Measurements from ENCODE around the gene ITCH.

Gene ITCH

DNA sequence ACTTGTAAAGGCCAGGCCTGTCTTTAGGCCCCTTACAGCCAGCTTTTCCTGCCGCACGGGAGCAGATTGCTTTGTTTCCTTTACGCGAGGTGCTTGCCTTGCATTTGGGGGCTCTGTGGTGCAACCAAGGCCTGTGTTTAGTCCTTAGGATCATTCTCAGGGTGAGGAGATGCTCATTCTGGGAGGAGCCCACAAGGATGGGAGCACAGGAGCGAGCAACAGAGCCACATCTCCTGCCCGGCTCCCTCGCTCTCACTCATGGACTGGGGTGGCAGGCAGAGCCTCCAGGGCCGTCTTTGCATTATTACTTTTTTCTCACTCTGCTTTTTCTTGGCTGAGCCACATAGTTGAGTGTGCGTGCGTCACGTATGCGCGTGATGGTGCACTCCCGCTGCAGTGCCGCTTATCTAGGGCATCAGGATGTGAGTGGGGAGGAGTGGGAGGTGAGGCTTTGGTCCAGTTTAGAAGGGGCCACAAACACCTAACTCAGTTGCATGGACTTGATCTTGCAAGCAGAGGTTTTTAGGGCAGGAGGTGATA, 172.3 kb downstream of the ITCH start:
- Histone ChIP-seq H3K9ac (ENCODE audit: low read depth, low read length) (no peak overlapping the region), H3K36me3 (ENCODE audit: control insufficient read depth, insufficient read depth, low read length) (peaks cover 76% of the 10 kb centered on the region), H3K27ac (ENCODE audit: low read depth, low read length) (no peak overlapping the region), H3K27me3 (ENCODE audit: control insufficient read depth, insufficient read depth, low read length) (no peaks in the 10 kb centered on the region), H3K9me3 (ENCODE audit: control insufficient read depth, insufficient read depth, low read length) (no peaks in the 10 kb centered on the region), H3K4me3 (ENCODE audit: low read depth, low read length) (no peak overlapping the region), H3K4me1 (ENCODE audit: control insufficient read depth, insufficient read depth, low read length) (no peaks in the 10 kb centered on the region)

DNA sequence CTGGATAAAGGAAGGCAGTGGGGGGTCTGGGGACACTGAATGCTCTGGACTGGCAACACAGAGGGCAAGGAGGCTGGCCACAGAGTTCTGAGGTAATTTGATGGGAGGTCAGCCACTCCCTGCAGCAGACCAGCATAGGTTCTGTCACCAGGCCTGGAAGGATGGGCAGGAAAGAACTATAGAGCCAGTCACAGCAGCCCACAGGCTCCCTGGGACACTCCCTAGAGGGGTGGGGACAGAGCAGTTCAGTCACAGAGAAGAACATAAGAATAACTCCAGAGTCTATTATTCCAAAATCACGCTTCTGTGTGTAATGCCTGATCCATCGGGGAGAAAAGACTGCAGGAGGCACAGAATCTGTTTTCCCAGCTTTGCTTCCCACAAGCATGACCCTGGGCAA, 172.8 kb downstream of the ITCH start:
- Histone ChIP-seq H3K27ac (ENCODE audit: low read depth, low read length) (no peak overlapping the region), H3K27me3 (ENCODE audit: control insufficient read depth, insufficient read depth, low read length) (no peaks in the 10 kb centered on the region), H3K9me3 (ENCODE audit: control insufficient read depth, insufficient read depth, low read length) (no peaks in the 10 kb centered on the region), H3K36me3 (ENCODE audit: control insufficient read depth, insufficient read depth, low read length) (peaks cover 76% of the 10 kb centered on the region), H3K4me3 (ENCODE audit: low read depth, low read length) (no peak overlapping the region), H3K9ac (ENCODE audit: low read depth, low read length) (no peak overlapping the region), H3K4me1 (ENCODE audit: control insufficient read depth, insufficient read depth, low read length) (no peaks in the 10 kb centered on the region)

DNA sequence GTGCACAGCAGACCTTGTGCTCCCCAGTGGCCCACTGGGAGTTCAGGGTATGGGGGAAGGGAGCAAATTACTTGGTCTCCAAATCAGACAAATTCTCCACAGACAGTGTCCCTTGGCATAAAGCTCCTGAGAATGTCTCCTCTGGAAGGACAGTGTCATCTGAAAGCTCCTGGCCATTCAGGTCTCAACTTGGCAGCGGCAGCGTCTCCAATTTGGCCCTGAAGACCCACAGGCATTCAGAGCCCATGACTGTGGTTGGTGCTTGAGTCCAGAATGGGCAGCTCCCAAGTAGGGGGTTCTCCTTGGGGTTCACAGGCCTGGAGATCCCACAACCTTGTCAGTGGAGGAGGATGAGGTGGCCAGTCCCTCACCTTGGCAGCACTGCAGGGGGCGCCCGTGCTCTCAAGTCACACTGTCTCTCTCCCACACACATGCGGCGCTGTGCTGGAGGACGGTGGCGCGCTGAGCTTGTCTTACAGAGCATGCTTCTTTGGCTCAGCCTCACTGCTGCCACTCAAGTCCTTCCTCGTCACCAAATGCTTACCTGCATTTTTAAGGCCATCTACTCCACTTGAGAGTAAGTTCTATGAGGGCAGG, 173.8 kb downstream of the ITCH start:
- Histone ChIP-seq H3K4me1 (ENCODE audit: control insufficient read depth, insufficient read depth, low read length) (no peaks in the 10 kb centered on the region), H3K9ac (ENCODE audit: low read depth, low read length) (no peak overlapping the region), H3K27ac (ENCODE audit: low read depth, low read length) (no peak overlapping the region), H3K27me3 (ENCODE audit: control insufficient read depth, insufficient read depth, low read length) (no peaks in the 10 kb centered on the region), H3K36me3 (ENCODE audit: control insufficient read depth, insufficient read depth, low read length) (peaks cover 76% of the 10 kb centered on the region), H3K4me3 (ENCODE audit: low read depth, low read length) (no peak overlapping the region), H3K9me3 (ENCODE audit: control insufficient read depth, insufficient read depth, low read length) (no peaks in the 10 kb centered on the region)

DNA sequence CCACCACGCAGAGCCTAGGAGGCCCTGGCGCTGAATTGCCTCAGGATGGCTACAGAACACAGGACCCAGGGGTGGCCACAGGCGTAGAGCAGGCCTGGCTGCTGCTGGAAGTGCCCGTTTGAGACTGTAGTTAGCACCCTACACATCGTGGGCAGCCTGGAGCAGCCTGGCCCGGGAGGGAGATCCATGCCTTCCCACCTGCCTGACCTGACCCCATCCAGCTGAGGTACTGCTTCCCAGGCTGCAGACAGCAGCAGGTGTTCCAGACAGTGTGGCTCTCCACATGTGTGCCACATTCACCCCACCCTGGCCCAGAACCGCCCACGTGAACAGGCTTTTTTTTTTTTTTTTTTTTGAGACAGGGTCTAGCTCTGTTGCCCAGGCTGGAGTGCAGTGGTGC, 174.6 kb downstream of the ITCH start:
- Histone ChIP-seq H3K9ac (ENCODE audit: low read depth, low read length) (no peak overlapping the region), H3K27ac (ENCODE audit: low read depth, low read length) (no peak overlapping the region), H3K9me3 (ENCODE audit: control insufficient read depth, insufficient read depth, low read length) (no peaks in the 10 kb centered on the region), H3K36me3 (ENCODE audit: control insufficient read depth, insufficient read depth, low read length) (peaks cover 74% of the 10 kb centered on the region), H3K4me3 (ENCODE audit: low read depth, low read length) (no peak overlapping the region), H3K4me1 (ENCODE audit: control insufficient read depth, insufficient read depth, low read length) (no peaks in the 10 kb centered on the region), H3K27me3 (ENCODE audit: control insufficient read depth, insufficient read depth, low read length) (no peaks in the 10 kb centered on the region)

DNA sequence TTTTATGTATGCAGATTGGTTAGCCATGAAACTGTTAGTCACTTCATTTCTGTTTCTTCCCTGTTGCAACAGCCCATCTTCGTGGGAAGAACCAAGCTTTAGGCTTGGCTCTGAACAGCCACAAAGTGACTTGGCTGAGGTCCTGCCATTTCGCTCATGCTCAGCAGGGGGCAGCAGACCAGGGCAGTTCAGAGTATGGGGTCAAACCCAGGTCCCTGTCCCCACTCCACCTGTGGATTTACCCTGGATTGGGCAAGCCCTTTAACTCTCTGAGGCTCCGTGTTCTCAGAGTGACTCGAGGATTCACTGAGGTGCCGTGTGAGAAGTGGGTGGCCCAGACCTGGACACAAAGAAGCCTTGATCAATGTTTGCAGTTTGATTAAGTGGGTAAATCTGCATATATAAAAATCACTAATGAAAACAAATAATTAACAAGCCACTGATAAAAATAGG, 175.6 kb downstream of the ITCH start:
- Histone ChIP-seq H3K4me1 (ENCODE audit: control insufficient read depth, insufficient read depth, low read length) (no peaks in the 10 kb centered on the region), H3K36me3 (ENCODE audit: control insufficient read depth, insufficient read depth, low read length) (peaks cover 67% of the 10 kb centered on the region), H3K27me3 (ENCODE audit: control insufficient read depth, insufficient read depth, low read length) (no peaks in the 10 kb centered on the region), H3K4me3 (ENCODE audit: low read depth, low read length) (no peak overlapping the region), H3K9ac (ENCODE audit: low read depth, low read length) (no peak overlapping the region), H3K9me3 (ENCODE audit: control insufficient read depth, insufficient read depth, low read length) (no peaks in the 10 kb centered on the region), H3K27ac (ENCODE audit: low read depth, low read length) (no peak overlapping the region)

DNA sequence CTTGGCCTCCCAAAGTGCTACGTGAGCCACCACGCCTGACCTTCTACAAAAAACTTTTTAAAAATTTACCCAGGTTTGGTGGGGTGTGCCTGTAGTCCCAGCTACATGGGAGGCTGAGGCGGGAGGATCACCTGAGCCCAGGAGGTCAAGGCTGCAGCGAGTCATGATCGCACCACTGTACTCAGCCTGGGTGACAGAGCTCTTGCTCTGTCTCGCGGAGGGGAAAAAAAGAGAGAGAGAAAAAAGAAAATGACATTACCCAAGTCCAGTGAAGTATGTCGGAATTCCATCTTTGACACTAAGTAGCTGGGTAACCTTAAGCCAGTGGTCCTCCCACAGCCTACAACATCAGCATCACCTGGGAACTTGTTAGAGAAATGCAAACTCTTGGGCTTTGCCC, 176.7 kb downstream of the ITCH start:
- peaks cover 60% of the 10 kb centered on the region for H3K36me3 ChIP-seq (ENCODE audit: control insufficient read depth, insufficient read depth, low read length)
- H3K27ac ChIP-seq (ENCODE audit: low read depth, low read length) = no peak overlapping the region
- peaks cover 8% of the 10 kb centered on the region; the same call in 1 of the 2 replicates for H3K4me1 ChIP-seq (ENCODE audit: control insufficient read depth, insufficient read depth, low read length)
- no peak overlapping the region for H3K9ac ChIP-seq (ENCODE audit: low read depth, low read length)
- H3K9me3 ChIP-seq (ENCODE audit: control insufficient read depth, insufficient read depth, low read length) = no peaks in the 10 kb centered on the region
- H3K4me3 ChIP-seq (ENCODE audit: low read depth, low read length) = no peak overlapping the region
- no peaks in the 10 kb centered on the region for H3K27me3 ChIP-seq (ENCODE audit: control insufficient read depth, insufficient read depth, low read length)

DNA sequence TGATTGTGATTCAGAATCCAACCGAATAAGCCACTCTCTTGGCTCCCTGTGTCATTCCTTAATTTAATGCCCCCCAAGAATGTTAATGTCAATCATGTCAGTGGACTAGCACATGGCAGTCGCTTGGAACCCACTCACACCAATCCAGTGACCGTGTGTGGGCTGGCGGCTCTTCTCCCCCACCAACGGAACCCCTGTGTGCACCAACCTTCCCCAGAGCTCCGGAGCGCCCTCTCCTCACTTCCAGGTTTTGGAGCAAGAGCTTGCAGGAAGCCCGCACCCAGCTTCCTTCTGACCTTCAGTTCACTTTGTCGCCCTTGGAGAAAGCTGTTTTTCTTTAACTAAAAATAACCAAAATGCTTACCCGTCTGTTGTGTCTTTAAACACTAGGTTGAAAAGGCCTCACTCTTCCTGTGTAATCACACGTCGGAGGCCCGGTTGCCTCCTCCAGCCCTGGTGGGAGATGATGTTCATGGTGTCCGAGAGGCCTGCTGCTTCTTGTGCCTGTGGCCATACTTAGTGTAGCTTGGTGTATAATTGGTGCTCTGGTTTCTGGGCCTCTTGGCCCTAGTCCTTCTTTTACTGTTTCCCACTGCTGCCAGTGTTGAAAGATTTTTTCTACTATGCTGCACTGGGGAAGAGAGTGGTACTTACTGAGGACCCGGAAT, 177.7 kb downstream of the ITCH start:
- H3K27me3 ChIP-seq (ENCODE audit: control insufficient read depth, insufficient read depth, low read length) = no peaks in the 10 kb centered on the region
- H3K9me3 ChIP-seq (ENCODE audit: control insufficient read depth, insufficient read depth, low read length) = no peaks in the 10 kb centered on the region
- peaks cover 50% of the 10 kb centered on the region for H3K36me3 ChIP-seq (ENCODE audit: control insufficient read depth, insufficient read depth, low read length)
- H3K27ac ChIP-seq (ENCODE audit: low read depth, low read length) = no peak overlapping the region
- H3K4me3 ChIP-seq (ENCODE audit: low read depth, low read length) = no peak overlapping the region
- H3K9ac ChIP-seq (ENCODE audit: low read depth, low read length) = no peak overlapping the region
- peaks cover 10% of the 10 kb centered on the region; the same call in 1 of the 2 replicates for H3K4me1 ChIP-seq (ENCODE audit: control insufficient read depth, insufficient read depth, low read length)

DNA sequence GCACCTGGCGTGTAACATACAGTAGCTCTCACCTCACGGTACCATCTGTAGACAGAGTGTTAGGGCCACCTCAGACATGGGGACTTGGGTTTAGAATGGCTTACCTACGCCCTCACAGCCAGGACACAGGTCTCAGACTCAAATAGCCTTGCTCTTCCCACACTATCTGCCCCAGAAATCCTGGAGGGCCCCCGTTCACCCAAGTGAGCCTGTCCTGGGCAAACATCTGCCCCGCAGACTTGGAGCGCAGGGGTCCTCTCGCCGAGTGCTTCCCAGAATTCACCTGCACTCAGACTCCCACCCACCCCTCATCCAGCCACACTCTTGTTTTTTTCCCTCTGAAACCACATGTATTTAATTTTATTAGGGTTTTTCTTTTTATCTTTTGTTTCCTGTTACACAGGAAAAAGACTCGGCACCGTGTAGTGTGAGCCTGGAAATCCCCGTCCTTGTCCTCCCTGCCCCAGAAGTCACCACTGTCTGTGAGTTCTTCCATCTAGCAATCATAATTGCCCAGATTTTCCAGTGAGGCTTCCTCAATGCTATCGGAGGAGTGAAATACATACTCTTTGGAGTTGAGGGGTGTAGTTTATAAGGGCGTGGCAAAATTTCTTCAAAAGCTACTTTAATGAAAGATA, 178.3 kb downstream of the ITCH start:
- Histone ChIP-seq H3K9me3 (ENCODE audit: control insufficient read depth, insufficient read depth, low read length) (no peaks in the 10 kb centered on the region), H3K27me3 (ENCODE audit: control insufficient read depth, insufficient read depth, low read length) (no peaks in the 10 kb centered on the region), H3K36me3 (ENCODE audit: control insufficient read depth, insufficient read depth, low read length) (peaks cover 44% of the 10 kb centered on the region), H3K27ac (ENCODE audit: low read depth, low read length) (no peak overlapping the region), H3K4me3 (ENCODE audit: low read depth, low read length) (no peak overlapping the region), H3K4me1 (ENCODE audit: control insufficient read depth, insufficient read depth, low read length) (peaks cover 10% of the 10 kb centered on the region; the same call in 1 of the 2 replicates), H3K9ac (ENCODE audit: low read depth, low read length) (no peak overlapping the region)

DNA sequence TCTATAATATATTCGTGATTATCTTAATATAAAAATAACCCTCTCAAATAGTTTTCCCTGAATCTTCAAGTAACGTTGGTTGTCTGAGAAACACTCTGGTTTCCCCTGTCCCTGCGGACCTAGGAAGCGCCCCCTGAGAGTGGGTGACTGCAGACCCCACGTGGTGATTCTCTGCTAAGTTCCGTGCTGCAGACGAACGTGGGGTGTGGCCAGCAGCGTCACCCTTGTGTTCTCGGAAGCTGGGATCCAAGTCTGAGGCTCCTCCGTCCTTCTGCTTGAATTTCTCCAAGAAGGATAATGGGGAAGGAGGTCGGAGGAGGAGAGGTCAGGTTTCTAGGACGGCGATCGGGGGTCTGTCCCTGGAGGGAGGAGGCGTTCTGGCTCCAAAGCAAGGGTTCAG, 178.8 kb downstream of the ITCH start:
- no peaks in the 10 kb centered on the region for H3K9me3 ChIP-seq (ENCODE audit: control insufficient read depth, insufficient read depth, low read length)
- peaks cover 41% of the 10 kb centered on the region for H3K36me3 ChIP-seq (ENCODE audit: control insufficient read depth, insufficient read depth, low read length)
- H3K27ac ChIP-seq (ENCODE audit: low read depth, low read length) = no peak overlapping the region
- H3K4me3 ChIP-seq (ENCODE audit: low read depth, low read length) = no peak overlapping the region
- no peak overlapping the region for H3K9ac ChIP-seq (ENCODE audit: low read depth, low read length)
- H3K4me1 ChIP-seq (ENCODE audit: control insufficient read depth, insufficient read depth, low read length) = peaks cover 10% of the 10 kb centered on the region; the same call in 1 of the 2 replicates
- H3K27me3 ChIP-seq (ENCODE audit: control insufficient read depth, insufficient read depth, low read length) = no peaks in the 10 kb centered on the region

DNA sequence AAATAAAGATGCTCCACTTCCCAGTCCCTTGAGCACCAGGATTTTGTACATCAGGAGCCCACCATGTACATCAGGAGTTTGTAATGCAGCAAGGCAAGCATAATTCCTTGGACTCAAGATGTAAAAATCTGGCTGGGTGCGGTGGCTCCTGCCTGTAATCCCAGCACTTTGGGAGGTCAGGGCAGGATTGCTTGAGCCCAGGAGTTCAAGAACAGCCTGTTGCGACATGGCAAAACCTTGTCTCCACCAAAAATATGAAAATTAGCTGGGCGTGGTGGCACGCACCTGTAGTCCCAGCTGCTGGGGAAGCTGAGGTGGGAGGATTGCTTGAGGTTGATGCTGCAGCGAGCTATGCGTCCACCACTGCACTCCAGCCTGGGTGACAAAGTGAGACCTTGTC, 179.4 kb downstream of the ITCH start:
- H3K36me3 ChIP-seq (ENCODE audit: control insufficient read depth, insufficient read depth, low read length) = peaks cover 35% of the 10 kb centered on the region
- H3K27ac ChIP-seq (ENCODE audit: low read depth, low read length) = no peak overlapping the region
- no peaks in the 10 kb centered on the region for H3K9me3 ChIP-seq (ENCODE audit: control insufficient read depth, insufficient read depth, low read length)
- H3K4me3 ChIP-seq (ENCODE audit: low read depth, low read length) = no peak overlapping the region
- H3K4me1 ChIP-seq (ENCODE audit: control insufficient read depth, insufficient read depth, low read length) = peaks cover 10% of the 10 kb centered on the region; the same call in 1 of the 2 replicates
- H3K9ac ChIP-seq (ENCODE audit: low read depth, low read length) = no peak overlapping the region
- H3K27me3 ChIP-seq (ENCODE audit: control insufficient read depth, insufficient read depth, low read length) = no peaks in the 10 kb centered on the region

Data from HUES48 (cell line).